Liver (tissue), 9 donors: ENCODE measurements around the gene GHRHR. TPM values are rescaled to one million over a fixed set of nuclear protein-coding genes. Genes with fewer than 3 reads are reported as not detected.

Source experiments
- DNase-seq: peaks from one replicate; pipeline ENCODE4 v3.0.0-alpha.2; 2017; ENCODE audit warnings: low spot score
- H3K27ac ChIP-seq, 2 donors: one replicate each; pipeline ENCODE4 v1.7.0; 2013; ENCODE audit warnings: inconsistent platforms in 2 of 2, low read length in 2 of 2, control low read depth in 1 of 2, low read depth in 1 of 2, mild to moderate bottlenecking in 1 of 2
- H3K27me3 ChIP-seq, 4 donors: one replicate each; pipeline versions ENCODE4 v1.6.1 to v1.7.0; 2013; ENCODE audit warnings: low read length in 3 of 4, inconsistent platforms in 1 of 4, mild to moderate bottlenecking in 1 of 4, moderate library complexity in 1 of 4; ENCODE audit not compliant: control insufficient read depth in 4 of 4, insufficient read depth in 4 of 4
- H3K36me3 ChIP-seq, 4 donors: one replicate each; pipeline versions ENCODE4 v1.6.1 to v1.7.0; 2013; ENCODE audit warnings: low read length in 3 of 4, mild to moderate bottlenecking in 3 of 4, low read depth in 1 of 4, moderate library complexity in 1 of 4; ENCODE audit not compliant: control insufficient read depth in 4 of 4, insufficient read depth in 3 of 4
- H3K4me1 ChIP-seq, 4 donors: one replicate each; pipeline versions ENCODE4 v1.6.1 to v1.7.0; 2013; ENCODE audit warnings: low read length in 3 of 4, mild to moderate bottlenecking in 3 of 4, moderate library complexity in 1 of 4; ENCODE audit not compliant: control insufficient read depth in 4 of 4, insufficient read depth in 4 of 4
- H3K4me3 ChIP-seq, 3 donors: one replicate each; pipeline versions ENCODE4 v1.6.1 to v1.7.0; 2013; ENCODE audit warnings: low read length in 3 of 3, control low read depth in 1 of 3, low read depth in 1 of 3, mild to moderate bottlenecking in 1 of 3
- H3K9ac ChIP-seq, 2 donors: one replicate each; pipeline ENCODE4 v1.7.0; 2013; ENCODE audit warnings: low read length in 2 of 2, mild to moderate bottlenecking in 2 of 2, moderate library complexity in 2 of 2, control low read depth in 1 of 2, low read depth in 1 of 2
- H3K9me3 ChIP-seq, 4 donors: one replicate each; pipeline versions ENCODE4 v1.6.1 to v1.7.0; 2013; ENCODE audit warnings: low read length in 3 of 4; ENCODE audit not compliant: control insufficient read depth in 4 of 4
- ATF3 ChIP-seq: IDR thresholded peaks from 2 replicates; pipeline ENCODE4 v1.6.1; 2016; ENCODE audit warnings: antibody characterized with exemption
- CTCF ChIP-seq: fragments of 150-350 bp; IDR thresholded peaks from 2 replicates; pipeline ENCODE4 v1.5.1; 2017; ENCODE audit warnings: improper control_type of control experiment, low read depth, low read length; ENCODE audit not compliant: missing input control
- EGR1 ChIP-seq, 2 donors: IDR thresholded peaks; 2 replicates each; pipeline ENCODE4 v1.6.1; 2016 to 2018; ENCODE audit warnings: antibody characterized with exemption in 2 of 2, low read depth in 2 of 2
- FOXA1 ChIP-seq: IDR thresholded peaks from 2 replicates; pipeline ENCODE4 v1.6.1; 2016; ENCODE audit warnings: antibody characterized with exemption
- FOXA2 ChIP-seq: IDR thresholded peaks from 2 replicates; pipeline ENCODE4 v1.6.1; 2016; ENCODE audit warnings: antibody characterized with exemption
- GABPA ChIP-seq, 2 donors: IDR thresholded peaks in 1 of 2; conservative IDR thresholded peaks in 1 of 2; 2 replicates each; pipeline ENCODE4 v1.6.1; 2016; ENCODE audit warnings: antibody characterized with exemption in 2 of 2, mild to moderate bottlenecking in 1 of 2, moderate library complexity in 1 of 2
- HNF4A ChIP-seq, 2 donors: conservative IDR thresholded peaks; 2 replicates each; pipeline ENCODE4 v1.6.1; 2016; ENCODE audit warnings: antibody characterized with exemption in 2 of 2, mild to moderate bottlenecking in 2 of 2
- HNF4G ChIP-seq: IDR thresholded peaks from 2 replicates; pipeline ENCODE4 v1.6.1; 2016; ENCODE audit warnings: antibody characterized with exemption
- JUND ChIP-seq, 2 donors: IDR thresholded peaks; 2 replicates each; pipeline ENCODE4 v1.6.1; 2016; ENCODE audit warnings: antibody characterized with exemption in 2 of 2
- MAX ChIP-seq: IDR thresholded peaks from 2 replicates; pipeline ENCODE4 v1.6.1; 2016; ENCODE audit warnings: antibody characterized with exemption
- RAD21 ChIP-seq, 2 donors: IDR thresholded peaks; 2 replicates each; pipeline ENCODE4 v1.6.1; 2016; ENCODE audit warnings: antibody characterized with exemption in 2 of 2, mild to moderate bottlenecking in 2 of 2
- REST ChIP-seq: IDR thresholded peaks from 2 replicates; pipeline ENCODE4 v1.6.1; 2016; ENCODE audit warnings: antibody characterized with exemption, mild to moderate bottlenecking
- RXRA ChIP-seq, 2 donors: IDR thresholded peaks; 2 replicates each; pipeline ENCODE4 v1.6.1; 2017 to 2018; ENCODE audit warnings: antibody characterized with exemption in 2 of 2, mild to moderate bottlenecking in 1 of 2
- SP1 ChIP-seq: IDR thresholded peaks from 2 replicates; pipeline ENCODE4 v1.6.1; 2018; ENCODE audit warnings: antibody characterized with exemption, mild to moderate bottlenecking
- TAF1 ChIP-seq: conservative IDR thresholded peaks from 2 replicates; pipeline ENCODE4 v1.6.1; 2016; ENCODE audit warnings: antibody characterized with exemption, mild to moderate bottlenecking
- YY1 ChIP-seq: IDR thresholded peaks from 2 replicates; pipeline ENCODE4 v1.6.1; 2016; ENCODE audit warnings: antibody characterized with exemption, mild to moderate bottlenecking
- ZBTB33 ChIP-seq: IDR thresholded peaks from 2 replicates; pipeline ENCODE4 v1.6.1; 2016; ENCODE audit warnings: antibody characterized with exemption
- WGBS: extraction: QIAGEN DNeasy Blood & Tissue Kit; methylation state at CpG from one replicate; pipeline ENCODE4 v1.1.7; 2013; 5-methylcytosine and 5-hydroxymethylcytosine counted together
- polyA plus RNA-seq, 2 donors: library from polyadenylated mRNA; stranded (reverse) in 1 of 2; unstranded in 1 of 2; fragments of 200-250 nt in 1 of 2; fragments of >200 nt in 1 of 2; fragmentation: Nextera tagmentation in 1 of 2; extraction: Ambion mirVana in 1 of 2; gene quantifications; one replicate each; pipeline versions ENCODE4 v1.2.1 to v1.2.3, GENCODE V29; 2013 to 2015
- total RNA-seq, 2 donors: library from RNA; depleted of rRNA; stranded (reverse); fragments of >200 nt; gene quantifications; one replicate each; pipeline ENCODE4 v1.2.3, GENCODE V29; 2014
- donor health status: healthy.
- donor health status: healthy.
- donor health status: healthy.
- donor health status: healthy.
- donor health status: healthy.

GHRHR gene
- total and polyA plus RNA-seq, 4 donors, result 0.46 to 0.50 TPM; not detected in 2

- Histone ChIP-seq H3K9me3 (no peaks in the 10 kb centered on the region), H3K27me3 (no peaks in the 10 kb centered on the region), H3K36me3 (no peaks in the 10 kb centered on the region), H3K9ac (no peak overlapping the region), H3K27ac (no peak overlapping the region), H3K4me1 (no peaks in the 10 kb centered on the region), H3K4me3 (no peak overlapping the region)
- TF ChIP-seq SP1 (no peak), RXRA (IDR thresholded peaks at IDR 0.05) (no peak), GABPA (IDR thresholded peaks at IDR 0.05 in 1 of 2, conservative IDR thresholded peaks at IDR 0.05 in 1 of 2) (no peak), YY1 (no peak), ATF3 (no peak), EGR1 (IDR thresholded peaks at IDR 0.05; ENCODE audit: low read depth in 2 of 2) (no peak), REST (no peak), RAD21 (IDR thresholded peaks at IDR 0.05) (no peak), HNF4A (conservative IDR thresholded peaks at IDR 0.05) (no peak), FOXA2 (no peak), ZBTB33 (no peak)
- WGBS, result 83% methylated on average over 11 of the region's 11 CpGs
- peak; percentile 80 for DNase-seq
Measured at GRCh38 chr7:30915005-30915601, 48.6 kb upstream of the GHRHR start.

- WGBS, result 78% methylated on average over 6 of the region's 6 CpGs
- TF ChIP-seq HNF4A (conservative IDR thresholded peaks at IDR 0.05), result no peak
- no peak for TF ChIP-seq YY1
- no peak for TF ChIP-seq ZBTB33
- no peak for TF ChIP-seq ATF3
- TF ChIP-seq HNF4G, result no peak
- no peak for TF ChIP-seq SP1
- TF ChIP-seq FOXA2, result no peak
- TF ChIP-seq TAF1, result no peak
- TF ChIP-seq FOXA1, result no peak
- TF ChIP-seq EGR1 (IDR thresholded peaks at IDR 0.05; ENCODE audit: low read depth in 2 of 2), result no peak
- TF ChIP-seq RXRA (IDR thresholded peaks at IDR 0.05), result no peak
- TF ChIP-seq MAX, result no peak
- TF ChIP-seq REST, result no peak
- no peak for TF ChIP-seq CTCF
- TF ChIP-seq JUND (IDR thresholded peaks at IDR 0.05), result no peak
- no peak for TF ChIP-seq RAD21 (IDR thresholded peaks at IDR 0.05)
Measured at GRCh38 chr7:30915751-30916150, 48.0 kb upstream of the GHRHR start.

More at GRCh38 chr7:30915751-30916150, 48.0 kb upstream of the GHRHR start:
- no peaks in the 10 kb centered on the region for H3K27me3 ChIP-seq
- no peak for DNase-seq
- H3K36me3 ChIP-seq, result no peaks in the 10 kb centered on the region
- H3K9me3 ChIP-seq, result no peaks in the 10 kb centered on the region
- no peak overlapping the region for H3K4me3 ChIP-seq
- H3K9ac ChIP-seq, result no peak overlapping the region
- no peaks in the 10 kb centered on the region for H3K4me1 ChIP-seq
- no peak overlapping the region for H3K27ac ChIP-seq
